Esophagus squamous epithelium (tissue), 5 donors: ENCODE measurements around the gene TMEM121. TPM values are rescaled to one million over a fixed set of nuclear protein-coding genes. Genes with fewer than 3 reads are reported as not detected.

Source experiments
- DNase-seq: peaks from one replicate; lab custom pipeline; 2025; lab: John Stamatoyannopoulos, UW
- H3K27ac ChIP-seq, 4 donors: fragments of 200-600 bp; sonication (generic); one replicate each; pipeline ENCODE4 v1.5.1; 2016 to 2019; ENCODE audit warnings: mild to moderate bottlenecking in 1 of 4
- H3K27me3 ChIP-seq, 4 donors: fragments of 200-600 bp; sonication (generic); 1 replicate in 3 of 4; 2 replicates in 1 of 4; pipeline versions ENCODE4 v1.5.1 to v1.6.0; 2017 to 2021; ENCODE audit warnings: antibody characterized with exemption in 1 of 4
- H3K36me3 ChIP-seq, 3 donors: fragments of 200-600 bp; sonication (generic); one replicate each; pipeline ENCODE4 v1.5.1; 2016 to 2019
- H3K4me1 ChIP-seq, 3 donors: fragments of 200-600 bp; sonication (generic); one replicate each; pipeline ENCODE4 v1.5.1; 2017 to 2019
- H3K4me3 ChIP-seq, 4 donors: fragments of 200-600 bp; sonication (generic); 1 replicate in 3 of 4; 2 replicates in 1 of 4; pipeline ENCODE4 v1.5.1; 2016 to 2019; ENCODE audit warnings: mild to moderate bottlenecking in 2 of 4, moderate library complexity in 1 of 4
- H3K9me3 ChIP-seq, 3 donors: fragments of 200-600 bp; sonication (generic); one replicate each; pipeline ENCODE4 v1.5.1; 2016 to 2019
- POLR2A ChIP-seq, 4 donors: fragments of 450-650 bp; IDR thresholded peaks; one replicate each; pipeline ENCODE4 v1.6.1; 2017; ENCODE audit warnings: antibody characterized with exemption in 4 of 4, mild to moderate bottlenecking in 4 of 4, moderate library complexity in 3 of 4
- WGBS, 2 donors: methylation state at CpG; one replicate each; pipeline ENCODE4 v1.1.5; 2018; 5-methylcytosine and 5-hydroxymethylcytosine counted together
- intact Hi-C: fragments of 100-400 bp; cut with DNase I; formaldehyde crosslinking; loops from one replicate; pipeline ENCODE4 v1.15.0; 2022
- total RNA-seq, 4 donors: library from RNA; depleted of rRNA; stranded (reverse); fragments of >200 nt; gene quantifications; one replicate each; pipeline ENCODE4 v1.1.0, GENCODE V29; 2016
- TF ChIP-seq, protein P1 (sequence below), 6 experiments: fragments of 450-650 bp in 4 of 6; fragments of 200-600 bp in 2 of 6; sonication (generic) in 2 of 6; IDR thresholded peaks; one replicate each; pipeline ENCODE4 v1.5.1; 2016 to 2019; ENCODE audit warnings: antibody characterized with exemption in 6 of 6, mild to moderate bottlenecking in 4 of 6, moderate library complexity in 4 of 6
- donor health status: DM: yes; HTN: yes; CAD: no.

TMEM121 gene
- total RNA-seq, 4 donors from 2014 or later: 0.61 to 2.1 (median 1.6) TPM

DNA sequence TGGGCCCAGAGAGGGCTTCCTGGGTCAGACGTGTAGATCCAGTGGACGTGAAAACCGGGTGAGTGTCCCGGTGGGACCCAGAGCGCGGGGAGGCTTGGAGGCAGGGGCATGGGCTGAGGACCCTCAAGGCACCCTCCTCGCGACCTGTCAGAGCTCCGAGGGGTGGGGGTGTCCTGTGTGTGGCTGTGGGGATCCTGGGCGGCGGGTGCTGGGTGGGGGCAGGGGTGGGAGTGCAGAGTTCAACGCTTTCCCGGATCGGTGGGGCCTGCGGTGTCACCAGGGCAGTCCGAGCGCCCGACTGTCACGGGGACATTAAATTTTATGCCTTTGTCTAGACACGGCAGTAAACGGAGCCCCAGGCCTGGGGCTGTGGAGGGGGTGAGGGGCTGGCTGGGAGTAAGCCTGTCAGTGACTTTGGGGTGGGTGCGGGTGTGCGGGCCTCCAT, 1.0 kb downstream of the TMEM121 start:
- H3K36me3 ChIP-seq: no peaks in the 10 kb centered on the region
- 20% methylated on average over 3 of the region's 23 CpGs; no CpG with 5 or more reads in 1 of the 2 donors for WGBS, 2 donors
- peak overlapping the region in 1 of 4 donors; percentile 68 for H3K27ac ChIP-seq
- H3K27me3 ChIP-seq: peaks cover 0 to 53% (median 9%) of the 10 kb centered on the region in 4 donors
- TF ChIP-seq POLR2A (IDR thresholded peaks at IDR 0.05): no peak
- TF ChIP-seq, protein P1, sequence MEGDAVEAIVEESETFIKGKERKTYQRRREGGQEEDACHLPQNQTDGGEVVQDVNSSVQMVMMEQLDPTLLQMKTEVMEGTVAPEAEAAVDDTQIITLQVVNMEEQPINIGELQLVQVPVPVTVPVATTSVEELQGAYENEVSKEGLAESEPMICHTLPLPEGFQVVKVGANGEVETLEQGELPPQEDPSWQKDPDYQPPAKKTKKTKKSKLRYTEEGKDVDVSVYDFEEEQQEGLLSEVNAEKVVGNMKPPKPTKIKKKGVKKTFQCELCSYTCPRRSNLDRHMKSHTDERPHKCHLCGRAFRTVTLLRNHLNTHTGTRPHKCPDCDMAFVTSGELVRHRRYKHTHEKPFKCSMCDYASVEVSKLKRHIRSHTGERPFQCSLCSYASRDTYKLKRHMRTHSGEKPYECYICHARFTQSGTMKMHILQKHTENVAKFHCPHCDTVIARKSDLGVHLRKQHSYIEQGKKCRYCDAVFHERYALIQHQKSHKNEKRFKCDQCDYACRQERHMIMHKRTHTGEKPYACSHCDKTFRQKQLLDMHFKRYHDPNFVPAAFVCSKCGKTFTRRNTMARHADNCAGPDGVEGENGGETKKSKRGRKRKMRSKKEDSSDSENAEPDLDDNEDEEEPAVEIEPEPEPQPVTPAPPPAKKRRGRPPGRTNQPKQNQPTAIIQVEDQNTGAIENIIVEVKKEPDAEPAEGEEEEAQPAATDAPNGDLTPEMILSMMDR (IDR thresholded peaks at IDR 0.05): no peak
- H3K4me1 ChIP-seq: peaks cover 19 to 40% (median 27%) of the 10 kb centered on the region in 3 donors
- DNase-seq: no peak
- no peaks in the 10 kb centered on the region for H3K9me3 ChIP-seq
- peak overlapping the region; percentile 35 to 81 (median 54) for H3K4me3 ChIP-seq
- intact Hi-C loops: loop anchor here (5.0 kb wide), 1 partner anchor 160 kb away; no protein-coding TSS in a partner anchor

DNA sequence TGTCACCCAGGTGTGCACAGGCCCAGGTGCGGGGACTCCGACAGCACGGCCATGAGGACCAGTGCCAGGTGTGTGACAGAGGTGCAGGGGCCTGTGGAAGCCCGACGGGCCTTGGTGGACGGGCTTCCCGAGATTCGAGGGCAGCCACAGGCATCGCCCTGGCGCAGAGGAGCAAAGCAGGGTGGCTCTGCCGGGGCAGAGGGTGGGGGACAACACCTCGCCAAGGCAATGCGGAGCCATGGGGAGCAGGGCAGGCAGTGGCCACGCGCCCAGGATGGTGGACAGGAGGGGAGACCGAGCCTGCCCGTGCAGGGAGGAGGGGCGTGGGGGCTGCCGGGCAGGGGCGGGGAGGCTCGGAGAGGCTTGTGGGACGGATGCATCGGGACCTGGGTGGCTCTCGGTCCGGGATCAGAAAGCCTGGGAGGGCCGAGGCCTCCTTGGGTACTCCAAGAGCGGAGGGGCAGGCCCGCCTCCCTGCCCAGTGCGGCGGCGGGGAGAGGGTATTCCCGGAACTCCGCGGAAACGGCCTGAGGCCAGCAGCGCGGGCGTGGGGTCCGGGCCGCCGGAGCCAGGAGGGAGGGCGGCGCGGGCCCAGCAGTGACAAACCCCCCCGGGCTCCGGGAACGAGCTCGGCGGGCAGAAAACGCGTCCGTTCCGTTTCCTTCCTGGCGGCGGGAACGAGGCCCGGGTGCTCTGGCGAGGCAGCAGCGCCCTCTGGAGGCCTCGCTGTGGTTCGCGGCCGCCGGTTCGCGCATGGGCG, 1.6 kb downstream of the TMEM121 start:
- Histone ChIP-seq H3K4me1 (peaks cover 19 to 40% (median 27%) of the 10 kb centered on the region in 3 donors), H3K27me3 (peaks cover 0 to 55% (median 9%) of the 10 kb centered on the region in 4 donors), H3K27ac (peak overlapping the region; percentile 18 to 83 (median 62)), H3K4me3 (peak overlapping the region; percentile 41 to 81 (median 54)), H3K36me3 (no peaks in the 10 kb centered on the region), H3K9me3 (no peaks in the 10 kb centered on the region)
- DNase-seq: no peak
- TF ChIP-seq POLR2A (IDR thresholded peaks at IDR 0.05): peak in 1 of 4 donors; percentile 44
- TF ChIP-seq, protein P1 (IDR thresholded peaks at IDR 0.05): peak; percentile 58 to 91 (median 85)
- intact Hi-C loops: loop anchor here (5.0 kb wide), 1 partner anchor 161 kb away; no protein-coding TSS in a partner anchor
- 8% methylated on average over 10 of the region's 67 CpGs; no CpG with 5 or more reads in 1 of the 2 donors for WGBS, 2 donors

DNA sequence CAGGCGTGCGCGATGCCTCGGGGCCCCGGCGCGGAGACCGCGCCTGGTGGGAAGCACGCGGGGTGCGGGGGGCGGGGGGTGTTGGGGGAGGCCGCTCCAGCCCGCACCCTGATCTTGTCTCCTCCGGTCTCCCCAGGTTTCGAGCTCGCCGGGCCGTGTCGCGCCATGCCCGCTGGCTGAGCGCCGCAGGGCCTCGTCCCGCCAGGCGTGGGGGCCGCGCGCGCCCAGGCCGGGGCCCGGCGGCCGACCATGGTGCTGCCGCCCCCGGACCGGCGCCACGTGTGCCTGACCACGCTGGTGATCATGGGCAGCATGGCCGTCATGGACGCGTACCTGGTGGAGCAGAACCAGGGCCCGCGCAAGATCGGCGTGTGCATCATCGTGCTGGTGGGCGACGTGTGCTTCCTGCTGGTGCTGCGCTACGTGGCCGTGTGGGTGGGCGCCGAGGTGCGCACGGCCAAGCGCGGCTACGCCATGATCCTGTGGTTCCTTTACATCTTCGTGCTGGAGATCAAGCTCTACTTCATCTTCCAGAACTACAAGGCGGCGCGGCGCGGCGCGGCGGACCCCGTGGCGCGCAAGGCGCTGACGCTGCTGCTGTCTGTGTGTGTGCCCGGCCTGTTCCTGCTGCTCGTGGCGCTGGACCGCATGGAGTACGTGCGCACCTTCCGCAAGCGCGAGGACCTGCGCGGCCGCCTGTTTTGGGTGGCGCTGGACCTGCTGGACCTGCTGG, 2.4 kb downstream of the TMEM121 start:
- peaks cover 0 to 55% (median 9%) of the 10 kb centered on the region in 4 donors for H3K27me3 ChIP-seq
- WGBS, 2 donors: 32 to 67% methylated on average over 3 to 14 of the region's 89 CpGs
- peaks cover 19 to 40% (median 27%) of the 10 kb centered on the region in 3 donors for H3K4me1 ChIP-seq
- peak overlapping the region; percentile 41 to 81 (median 54) for H3K4me3 ChIP-seq
- intact Hi-C loops: loop anchor here (5.0 kb wide), 1 partner anchor 161 kb away; no protein-coding TSS in a partner anchor
- no peak for DNase-seq
- H3K36me3 ChIP-seq: no peaks in the 10 kb centered on the region
- H3K9me3 ChIP-seq: no peaks in the 10 kb centered on the region
- no peak for TF ChIP-seq POLR2A (IDR thresholded peaks at IDR 0.05)
- peak overlapping the region in 1 of 4 donors; percentile 68 for H3K27ac ChIP-seq

DNA sequence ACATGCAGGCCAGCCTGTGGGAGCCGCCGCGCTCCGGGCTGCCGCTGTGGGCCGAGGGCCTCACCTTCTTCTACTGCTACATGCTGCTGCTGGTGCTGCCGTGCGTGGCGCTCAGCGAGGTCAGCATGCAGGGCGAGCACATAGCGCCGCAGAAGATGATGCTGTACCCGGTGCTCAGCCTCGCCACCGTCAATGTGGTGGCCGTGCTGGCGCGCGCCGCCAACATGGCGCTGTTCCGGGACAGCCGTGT, 2.9 kb downstream of the TMEM121 start:
- no peaks in the 10 kb centered on the region for H3K36me3 ChIP-seq
- intact Hi-C loops: loop anchor here (5.0 kb wide), 1 partner anchor 162 kb away; no protein-coding TSS in a partner anchor
- H3K9me3 ChIP-seq: no peaks in the 10 kb centered on the region
- DNase-seq: no peak
- 69% methylated on average over 6 of the region's 24 CpGs; no CpG with 5 or more reads in 1 of the 2 donors for WGBS, 2 donors
- H3K4me1 ChIP-seq: peaks cover 19 to 40% (median 27%) of the 10 kb centered on the region in 3 donors
- peaks cover 0 to 56% (median 9%) of the 10 kb centered on the region in 4 donors for H3K27me3 ChIP-seq
- TF ChIP-seq, protein P1 (IDR thresholded peaks at IDR 0.05): no peak
- no peak for TF ChIP-seq POLR2A (IDR thresholded peaks at IDR 0.05)
- H3K27ac ChIP-seq: no peak overlapping the region
- H3K4me3 ChIP-seq: peak overlapping the region in 3 of 4 donors; percentile 52 to 81 (median 57)

DNA sequence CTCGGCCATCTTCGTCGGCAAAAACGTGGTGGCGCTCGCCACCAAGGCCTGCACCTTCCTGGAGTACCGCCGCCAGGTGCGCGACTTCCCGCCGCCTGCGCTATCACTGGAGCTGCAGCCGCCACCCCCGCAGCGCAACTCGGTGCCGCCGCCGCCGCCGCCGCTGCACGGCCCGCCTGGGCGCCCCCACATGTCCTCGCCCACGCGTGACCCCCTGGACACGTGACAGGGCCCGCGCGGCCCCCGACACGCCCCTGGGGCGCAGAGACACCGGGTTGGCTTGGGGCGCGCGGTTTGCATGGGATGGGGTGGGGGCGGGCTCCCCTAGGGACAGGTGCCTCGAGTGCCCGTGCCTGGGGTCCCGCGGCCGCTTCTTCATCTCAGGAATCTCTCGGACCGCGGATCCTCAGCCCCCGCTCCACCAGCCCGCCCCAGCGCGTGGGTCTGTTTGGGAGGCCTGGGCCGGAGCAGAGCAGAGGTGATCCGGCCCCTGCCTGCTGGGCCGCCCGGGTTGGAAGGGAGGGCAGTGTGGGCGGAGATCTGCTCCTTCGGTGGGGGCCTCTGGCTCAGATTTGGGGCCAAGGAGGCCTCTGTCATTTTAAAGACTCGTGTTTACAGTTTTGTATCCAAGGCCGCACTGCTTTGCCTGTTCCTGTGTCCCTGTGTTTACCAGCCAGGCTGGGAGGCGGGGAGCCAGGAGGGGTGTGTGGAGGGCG, 3.3 kb downstream of the TMEM121 start:
- H3K4me1 ChIP-seq: peaks cover 19 to 40% (median 27%) of the 10 kb centered on the region in 3 donors
- intact Hi-C loops: loop anchor here (5.0 kb wide), 1 partner anchor 162 kb away; no protein-coding TSS in a partner anchor
- no peak for DNase-seq
- peak overlapping the region in 3 of 4 donors; percentile 0 to 81 (median 57) for H3K4me3 ChIP-seq
- WGBS, 2 donors: 52 to 80% methylated on average over 1 to 5 of the region's 63 CpGs
- H3K27me3 ChIP-seq: peaks cover 0 to 61% (median 9%) of the 10 kb centered on the region in 4 donors
- H3K27ac ChIP-seq: peak overlapping the region in 2 of 4 donors; percentile 31 to 44
- no peaks in the 10 kb centered on the region for H3K36me3 ChIP-seq
- TF ChIP-seq POLR2A (IDR thresholded peaks at IDR 0.05): no peak
- TF ChIP-seq, protein P1 (IDR thresholded peaks at IDR 0.05): no peak
- no peaks in the 10 kb centered on the region for H3K9me3 ChIP-seq
